CD4-positive, alpha-beta T cell treated with Interferon gamma for 1 hour (primary cell): Measurements from ENCODE around the gene NTRK2.

ENCODE experiments used
- DNase-seq: peaks from one replicate; pipeline ENCODE4 v3.0.0-alpha.2; 2020

NTRK2 gene

GRCh38 chr9:84949971-84950370 is 280.4 kb downstream of the NTRK2 start:
- no peak for DNase-seq

GRCh38 chr9:84950879-84951811 is 281.6 kb downstream of the NTRK2 start:
- no peak for DNase-seq

GRCh38 chr9:84953252-84953773 is 283.8 kb downstream of the NTRK2 start:
- no peak for DNase-seq

- no peak for DNase-seq
Observed at GRCh38 chr9:84953797-84954705, 284.5 kb downstream of the NTRK2 start.

GRCh38 chr9:84955155-84955554 is 285.6 kb downstream of the NTRK2 start:
- DNase-seq = no peak

GRCh38 chr9:84955971-84956370 is 286.4 kb downstream of the NTRK2 start:
- DNase-seq = no peak

GRCh38 chr9:84959339-84959738 is 289.8 kb downstream of the NTRK2 start:
- no peak for DNase-seq

GRCh38 chr9:84966876-84967830 is 297.6 kb downstream of the NTRK2 start:
- no peak for DNase-seq

GRCh38 chr9:84969084-84969483 is 299.6 kb downstream of the NTRK2 start:
- no peak for DNase-seq

GRCh38 chr9:84969736-84970135 is 300.2 kb downstream of the NTRK2 start:
- no peak for DNase-seq

- no peak for DNase-seq
Observed at GRCh38 chr9:84970432-84970831, 300.9 kb downstream of the NTRK2 start.

- no peak for DNase-seq
Observed at GRCh38 chr9:84971571-84971970, 302.0 kb downstream of the NTRK2 start.

- DNase-seq = no peak
Observed at GRCh38 chr9:84974258-84974657, 304.7 kb downstream of the NTRK2 start.

GRCh38 chr9:84974855-84975254 is 305.3 kb downstream of the NTRK2 start:
- DNase-seq = no peak

GRCh38 chr9:84975926-84976325 is 306.4 kb downstream of the NTRK2 start:
- no peak for DNase-seq

- DNase-seq = no peak
Observed at GRCh38 chr9:84978661-84979060, 309.1 kb downstream of the NTRK2 start.

GRCh38 chr9:84983749-84984148 is 314.2 kb downstream of the NTRK2 start:
- no peak for DNase-seq

- DNase-seq = no peak
Observed at GRCh38 chr9:84988621-84989020, 319.1 kb downstream of the NTRK2 start.

- no peak for DNase-seq
Observed at GRCh38 chr9:84990416-84990815, 320.9 kb downstream of the NTRK2 start.

- no peak for DNase-seq
Observed at GRCh38 chr9:84990850-84991513, 321.5 kb downstream of the NTRK2 start.

GRCh38 chr9:84991514-84991870 is 322.0 kb downstream of the NTRK2 start:
- DNase-seq = no peak

- DNase-seq = no peak
Observed at GRCh38 chr9:84992381-84992780, 322.9 kb downstream of the NTRK2 start.
